Measurements from ENCODE around the gene ARHGAP36.

ARHGAP36 gene, protein sequence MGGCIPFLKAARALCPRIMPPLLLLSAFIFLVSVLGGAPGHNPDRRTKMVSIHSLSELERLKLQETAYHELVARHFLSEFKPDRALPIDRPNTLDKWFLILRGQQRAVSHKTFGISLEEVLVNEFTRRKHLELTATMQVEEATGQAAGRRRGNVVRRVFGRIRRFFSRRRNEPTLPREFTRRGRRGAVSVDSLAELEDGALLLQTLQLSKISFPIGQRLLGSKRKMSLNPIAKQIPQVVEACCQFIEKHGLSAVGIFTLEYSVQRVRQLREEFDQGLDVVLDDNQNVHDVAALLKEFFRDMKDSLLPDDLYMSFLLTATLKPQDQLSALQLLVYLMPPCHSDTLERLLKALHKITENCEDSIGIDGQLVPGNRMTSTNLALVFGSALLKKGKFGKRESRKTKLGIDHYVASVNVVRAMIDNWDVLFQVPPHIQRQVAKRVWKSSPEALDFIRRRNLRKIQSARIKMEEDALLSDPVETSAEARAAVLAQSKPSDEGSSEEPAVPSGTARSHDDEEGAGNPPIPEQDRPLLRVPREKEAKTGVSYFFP

DNA sequence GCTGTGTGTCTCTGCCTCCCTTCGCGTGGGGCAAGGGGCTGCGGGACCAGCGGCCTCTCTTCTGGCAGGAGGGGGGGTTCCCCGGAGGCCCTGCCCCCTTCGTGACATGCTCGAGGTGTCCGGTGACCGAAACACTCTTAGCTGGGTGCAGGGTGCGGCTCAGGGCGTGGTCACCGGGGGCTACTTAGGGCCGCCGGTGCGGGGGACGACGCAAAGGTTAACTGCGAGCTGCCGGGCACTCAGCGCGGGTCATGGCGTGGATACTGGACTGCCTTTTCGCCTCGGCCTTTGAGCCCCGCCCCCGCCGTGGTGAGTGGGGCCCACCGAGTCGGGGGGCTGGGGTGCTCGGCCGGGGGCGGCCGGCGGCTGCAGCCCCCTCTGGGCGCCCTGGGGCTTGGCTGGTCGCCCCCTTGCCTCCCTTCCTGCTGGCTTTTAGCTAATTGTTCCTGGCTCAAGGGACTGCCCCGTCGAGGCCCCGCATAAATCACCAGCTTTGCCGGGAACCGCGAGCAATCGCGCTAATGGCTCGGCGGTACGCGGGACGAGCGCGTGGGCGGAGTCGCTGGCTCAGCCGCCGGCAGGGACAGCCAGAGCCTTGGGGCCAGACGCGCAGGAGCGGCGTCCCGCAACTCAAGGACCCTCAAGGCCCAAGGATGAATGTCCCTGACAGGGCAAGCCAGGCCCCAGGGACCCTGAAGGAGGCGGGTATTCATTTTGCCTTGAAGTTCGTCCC lies at the start of gene ARHGAP36:
TSS of gene ARHGAP36 (plus strand) at position 211 of the 733 bp plus-strand sequence. CDS start 23,320 bp downstream, outside the sequence.
- H3K27me3 Mint-ChIP-seq: peaks cover 5% of the 10 kb centered on the region
- H3K4me3 Mint-ChIP-seq: no peak within 1 kb of the TSS
- no peaks in the 10 kb centered on the region for H3K4me1 Mint-ChIP-seq (ENCODE audit: low read depth)
- H3K9me3 Mint-ChIP-seq (ENCODE audit: low read depth): no peaks in the 10 kb centered on the region
- no peaks in the 10 kb centered on the region for H3K36me3 Mint-ChIP-seq
- H3K27ac Mint-ChIP-seq: no peak within 1 kb of the TSS

DNA sequence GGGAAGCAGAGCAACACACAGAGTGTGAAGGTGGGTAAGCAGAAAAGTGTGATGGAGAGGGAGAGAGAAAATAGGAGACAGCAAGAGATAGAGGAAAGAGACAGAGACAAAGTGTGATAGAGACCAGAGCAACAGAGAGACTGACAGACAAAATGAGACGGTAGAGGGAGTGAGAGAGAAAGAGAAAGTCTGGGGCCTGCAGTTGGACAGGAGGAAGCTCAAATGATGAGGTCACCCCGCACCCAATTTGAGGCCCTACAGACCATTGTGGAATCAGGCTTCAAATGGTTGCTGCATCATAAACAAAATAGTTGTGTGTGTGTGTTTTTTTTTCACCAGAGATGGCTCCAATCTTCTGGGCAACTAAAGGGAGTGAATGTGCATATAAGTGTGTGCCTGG lies 48.0 kb upstream of the ARHGAP36 start:
- H3K4me3 Mint-ChIP-seq: no peak overlapping the region
- no peaks in the 10 kb centered on the region for H3K27me3 Mint-ChIP-seq
- H3K4me1 Mint-ChIP-seq (ENCODE audit: low read depth): no peaks in the 10 kb centered on the region
- H3K27ac Mint-ChIP-seq: no peak overlapping the region
- H3K36me3 Mint-ChIP-seq: no peaks in the 10 kb centered on the region
- no peaks in the 10 kb centered on the region for H3K9me3 Mint-ChIP-seq (ENCODE audit: low read depth)

DNA sequence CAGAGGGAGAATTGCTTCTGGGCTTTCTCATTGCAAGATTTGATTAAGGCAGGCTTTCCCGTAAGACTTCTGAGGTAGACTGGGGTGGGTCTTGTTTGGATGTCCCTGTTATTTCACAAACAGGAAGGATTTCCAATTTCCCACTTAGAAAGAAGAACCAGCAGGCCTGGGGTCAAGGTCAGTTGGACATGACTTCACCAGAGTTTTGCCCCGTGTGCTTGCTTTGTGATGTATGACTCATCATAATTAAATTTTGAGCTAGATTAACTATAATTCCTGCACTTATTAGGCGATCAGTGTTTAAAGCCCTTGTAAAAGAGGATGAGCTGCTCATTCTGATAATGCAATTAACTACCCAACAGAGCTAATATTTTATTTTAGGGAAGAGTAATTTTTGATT lies 32.8 kb upstream of the ARHGAP36 start:
- Mint-ChIP-seq H3K27ac (no peak overlapping the region), H3K4me1 (ENCODE audit: low read depth) (no peaks in the 10 kb centered on the region), H3K4me3 (no peak overlapping the region), H3K27me3 (peaks cover 7% of the 10 kb centered on the region), H3K9me3 (ENCODE audit: low read depth) (peaks cover 5% of the 10 kb centered on the region), H3K36me3 (no peaks in the 10 kb centered on the region)

DNA sequence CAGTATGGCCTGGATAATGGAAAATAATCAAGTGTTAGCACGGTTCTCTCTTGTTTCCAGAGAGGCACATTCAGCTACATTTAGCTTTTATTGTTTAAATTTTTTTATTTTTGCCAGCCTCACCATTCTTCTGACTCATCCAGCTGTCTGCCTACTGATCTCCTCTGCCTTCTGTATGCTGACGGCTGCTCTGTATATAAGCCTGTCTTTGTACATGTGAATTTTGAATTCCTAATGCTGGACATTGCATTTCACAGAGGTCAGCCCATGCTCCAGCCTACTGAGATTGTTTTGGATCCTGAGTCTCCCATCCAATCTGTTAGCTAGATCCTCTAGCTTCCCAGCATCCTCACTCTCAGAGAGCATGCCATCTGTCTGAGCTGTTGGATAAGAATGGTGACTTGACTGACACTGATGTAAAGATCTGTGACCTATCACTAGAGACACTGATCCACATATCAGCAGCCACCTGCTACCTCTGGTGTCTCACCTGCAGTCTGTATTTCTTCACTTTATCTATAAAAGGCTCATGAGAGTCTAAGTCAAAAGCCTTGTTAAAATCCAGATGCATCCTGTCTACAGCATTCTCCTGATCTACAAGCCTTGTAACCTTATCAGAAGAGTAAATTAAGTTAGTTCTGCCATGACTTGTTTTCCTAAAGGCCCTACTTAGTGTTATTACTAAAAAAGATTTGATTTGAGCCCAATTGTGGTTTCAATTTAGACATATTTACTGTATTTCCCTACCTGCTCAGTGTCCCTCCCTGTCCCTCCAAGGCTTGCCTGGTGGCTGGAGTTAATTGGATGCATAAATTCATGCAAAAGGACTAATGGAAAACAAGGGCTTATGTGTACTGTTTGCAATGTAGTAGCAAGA lies 25.6 kb upstream of the ARHGAP36 start:
- no peak overlapping the region for H3K27ac Mint-ChIP-seq
- H3K27me3 Mint-ChIP-seq: peaks cover 1% of the 10 kb centered on the region
- no peaks in the 10 kb centered on the region for H3K9me3 Mint-ChIP-seq (ENCODE audit: low read depth)
- no peaks in the 10 kb centered on the region for H3K36me3 Mint-ChIP-seq
- no peaks in the 10 kb centered on the region for H3K4me1 Mint-ChIP-seq (ENCODE audit: low read depth)
- H3K4me3 Mint-ChIP-seq: no peak overlapping the region

DNA sequence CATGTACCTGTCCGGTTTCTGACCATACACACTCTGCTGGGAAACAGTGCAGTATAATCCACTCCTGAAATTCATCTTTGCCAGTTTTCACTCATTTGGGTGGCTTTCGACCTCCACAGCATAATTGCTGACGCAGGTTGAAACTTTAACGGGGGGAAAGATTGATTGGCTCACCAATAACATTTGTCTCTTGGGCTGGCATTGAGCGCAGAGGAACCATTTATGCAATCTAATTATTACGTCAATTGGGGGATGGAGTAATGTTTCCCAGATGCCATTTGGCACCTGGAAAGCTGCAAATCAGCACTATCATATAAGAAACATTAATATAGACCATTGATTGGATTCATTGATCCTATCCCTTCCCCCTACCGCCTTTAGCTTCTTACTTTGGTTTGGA lies 24.1 kb upstream of the ARHGAP36 start:
- Mint-ChIP-seq H3K36me3 (no peaks in the 10 kb centered on the region), H3K27ac (no peak overlapping the region), H3K4me3 (no peak overlapping the region), H3K9me3 (ENCODE audit: low read depth) (no peaks in the 10 kb centered on the region), H3K27me3 (peaks cover 4% of the 10 kb centered on the region), H3K4me1 (ENCODE audit: low read depth) (no peaks in the 10 kb centered on the region)

DNA sequence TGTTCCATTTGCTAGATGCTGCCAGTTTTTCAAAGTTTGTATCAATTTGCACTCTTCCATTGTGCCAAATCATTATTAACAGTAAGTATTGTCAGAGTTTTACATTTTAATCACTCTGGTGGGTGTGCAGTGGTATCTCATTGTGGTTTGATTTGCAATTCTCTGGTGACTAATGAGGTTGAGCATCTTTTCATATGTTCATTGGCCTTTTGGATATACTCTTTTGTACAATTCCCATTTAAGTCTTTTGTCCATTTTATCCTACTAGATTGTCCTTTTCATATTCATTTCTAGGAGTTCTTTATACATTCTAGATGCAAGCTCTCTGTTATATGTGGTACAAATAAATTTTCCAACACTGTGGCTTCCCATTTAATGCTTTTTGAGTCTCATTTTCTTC lies 17.4 kb upstream of the ARHGAP36 start:
- Mint-ChIP-seq H3K27ac (no peak overlapping the region), H3K4me3 (no peak overlapping the region), H3K36me3 (no peaks in the 10 kb centered on the region), H3K9me3 (ENCODE audit: low read depth) (no peaks in the 10 kb centered on the region), H3K27me3 (peaks cover 4% of the 10 kb centered on the region), H3K4me1 (ENCODE audit: low read depth) (no peaks in the 10 kb centered on the region)

DNA sequence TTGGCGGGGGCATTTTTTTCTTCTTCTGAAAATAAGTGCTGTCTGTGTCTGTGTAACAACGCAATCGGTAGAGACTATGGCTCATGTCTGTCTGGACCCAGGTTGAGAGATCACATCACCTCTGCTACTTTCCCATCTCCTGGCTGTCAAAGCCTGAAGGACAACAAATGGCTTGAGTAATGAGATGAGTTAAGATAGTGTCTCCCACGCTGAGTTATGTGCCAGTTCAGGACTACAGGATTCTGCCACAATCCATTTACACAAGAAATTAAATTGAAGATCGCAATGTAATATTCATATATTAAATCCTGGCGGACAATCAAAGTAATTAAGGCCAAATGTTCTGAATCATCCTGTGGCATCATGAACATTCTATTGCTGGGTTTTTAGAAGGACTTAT lies 16.5 kb upstream of the ARHGAP36 start:
- H3K36me3 Mint-ChIP-seq: no peaks in the 10 kb centered on the region
- no peak overlapping the region for H3K27ac Mint-ChIP-seq
- no peaks in the 10 kb centered on the region for H3K4me1 Mint-ChIP-seq (ENCODE audit: low read depth)
- H3K9me3 Mint-ChIP-seq (ENCODE audit: low read depth): no peaks in the 10 kb centered on the region
- peaks cover 10% of the 10 kb centered on the region for H3K27me3 Mint-ChIP-seq
- no peak overlapping the region for H3K4me3 Mint-ChIP-seq

DNA sequence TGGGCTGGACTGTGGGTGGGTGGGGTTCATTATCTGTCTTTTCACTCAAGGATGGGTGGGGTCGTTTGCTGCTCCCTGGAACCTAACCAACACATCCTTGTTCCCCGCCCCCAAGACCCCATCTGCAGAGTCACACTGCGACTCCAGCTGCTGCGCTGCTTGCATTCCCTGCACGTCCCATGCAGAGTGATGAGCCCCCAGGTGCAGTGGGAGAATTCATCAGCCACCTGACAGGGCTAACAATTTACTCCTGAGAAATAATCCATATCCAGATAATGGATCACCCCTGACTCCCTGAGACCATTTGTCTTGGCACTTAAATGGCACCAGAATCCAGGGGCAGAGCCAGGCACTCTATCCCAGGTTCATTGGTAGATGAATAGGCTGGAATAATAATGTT lies 12.4 kb upstream of the ARHGAP36 start:
- Mint-ChIP-seq H3K36me3 (no peaks in the 10 kb centered on the region), H3K4me3 (no peak overlapping the region), H3K27me3 (peaks cover 7% of the 10 kb centered on the region), H3K4me1 (ENCODE audit: low read depth) (no peaks in the 10 kb centered on the region), H3K9me3 (ENCODE audit: low read depth) (no peaks in the 10 kb centered on the region), H3K27ac (no peak overlapping the region)

DNA sequence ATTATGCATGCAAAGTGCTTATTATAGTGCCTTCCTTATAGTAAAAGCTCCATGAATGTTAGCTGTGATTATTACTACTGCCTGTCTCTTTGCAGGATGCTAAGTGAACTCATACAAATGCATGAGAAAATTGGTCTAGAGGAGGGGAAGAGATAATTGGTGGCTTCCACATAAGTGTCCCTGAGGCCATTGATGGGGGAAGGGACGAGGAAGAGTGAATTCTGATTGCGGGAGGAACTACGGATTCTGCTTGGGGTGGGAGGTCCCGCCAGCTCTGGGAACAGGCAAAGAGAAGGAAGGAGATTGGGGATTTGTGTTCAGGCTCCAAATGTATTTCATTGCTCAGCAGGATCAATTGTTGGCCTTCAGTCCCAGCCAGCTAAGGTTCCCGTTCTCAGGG lies 11.6 kb upstream of the ARHGAP36 start:
- Mint-ChIP-seq H3K9me3 (ENCODE audit: low read depth) (no peaks in the 10 kb centered on the region), H3K4me3 (no peak overlapping the region), H3K36me3 (no peaks in the 10 kb centered on the region), H3K27me3 (peaks cover 7% of the 10 kb centered on the region), H3K4me1 (ENCODE audit: low read depth) (no peaks in the 10 kb centered on the region), H3K27ac (no peak overlapping the region)

DNA sequence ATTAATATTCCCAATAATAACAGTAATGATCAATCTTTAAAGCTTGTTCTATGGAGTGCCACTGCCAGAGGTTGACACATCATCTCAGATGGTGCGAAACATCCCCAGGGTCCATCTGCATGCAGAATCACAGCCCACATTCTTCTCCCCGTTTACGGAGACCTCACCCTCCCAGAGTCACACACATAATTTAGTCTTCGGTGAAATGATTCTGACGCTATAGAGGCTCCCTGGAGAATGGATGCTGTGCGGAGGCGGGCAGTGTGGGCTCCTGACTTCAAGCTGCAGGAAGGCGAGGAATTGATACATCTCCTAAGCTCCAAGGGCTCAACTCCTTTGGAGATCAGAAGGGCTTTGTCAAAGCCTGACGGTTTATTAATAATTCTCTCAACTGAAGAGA lies 11.0 kb upstream of the ARHGAP36 start:
- no peaks in the 10 kb centered on the region for H3K36me3 Mint-ChIP-seq
- H3K27ac Mint-ChIP-seq: no peak overlapping the region
- no peak overlapping the region for H3K4me3 Mint-ChIP-seq
- H3K27me3 Mint-ChIP-seq: peaks cover 7% of the 10 kb centered on the region
- no peaks in the 10 kb centered on the region for H3K4me1 Mint-ChIP-seq (ENCODE audit: low read depth)
- no peaks in the 10 kb centered on the region for H3K9me3 Mint-ChIP-seq (ENCODE audit: low read depth)

DNA sequence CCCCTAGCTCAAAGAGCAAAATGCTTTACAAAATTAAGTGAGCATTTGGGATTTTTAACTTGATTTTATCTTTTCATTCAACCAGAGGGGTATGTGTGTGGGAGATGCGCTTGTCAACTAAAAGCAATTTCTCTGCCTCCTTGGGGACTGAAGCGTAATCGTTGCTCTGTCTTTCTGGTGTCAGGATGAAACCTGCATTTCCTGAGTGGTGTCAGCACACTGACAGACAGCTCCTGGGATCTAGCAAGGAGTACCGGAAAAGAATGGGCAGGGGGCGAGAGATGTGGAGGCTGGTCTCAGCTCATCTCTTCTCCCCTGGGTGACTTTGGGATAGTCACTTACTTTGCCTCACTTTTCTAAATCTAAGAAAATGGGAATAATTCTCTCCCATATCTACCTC lies 5.1 kb upstream of the ARHGAP36 start:
- no peak overlapping the region for H3K27ac Mint-ChIP-seq
- no peaks in the 10 kb centered on the region for H3K4me1 Mint-ChIP-seq (ENCODE audit: low read depth)
- peaks cover 1% of the 10 kb centered on the region for H3K27me3 Mint-ChIP-seq
- H3K36me3 Mint-ChIP-seq: no peaks in the 10 kb centered on the region
- no peaks in the 10 kb centered on the region for H3K9me3 Mint-ChIP-seq (ENCODE audit: low read depth)
- H3K4me3 Mint-ChIP-seq: no peak overlapping the region

DNA sequence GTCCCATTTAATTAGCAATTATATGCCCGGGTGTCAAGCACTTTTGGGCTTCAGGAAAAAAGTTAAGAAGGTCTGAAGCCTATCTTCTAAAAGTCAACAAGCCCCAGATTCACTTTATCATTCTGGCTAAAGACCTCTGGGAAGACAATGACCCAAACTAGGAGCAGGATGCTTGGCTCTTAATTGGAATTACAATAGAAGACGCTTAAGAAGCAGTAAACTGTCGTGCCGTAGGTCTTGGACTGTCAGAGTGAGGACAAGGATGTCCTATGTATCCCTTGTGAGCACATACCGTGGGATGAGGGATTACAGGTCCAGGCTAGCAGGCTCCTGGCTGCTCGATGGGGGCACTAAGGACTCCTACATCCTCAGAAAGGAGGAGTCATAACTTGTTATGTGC lies 3.2 kb upstream of the ARHGAP36 start:
- H3K27me3 Mint-ChIP-seq: peaks cover under 1% of the 10 kb centered on the region
- H3K4me3 Mint-ChIP-seq: no peak overlapping the region
- H3K27ac Mint-ChIP-seq: no peak overlapping the region
- no peaks in the 10 kb centered on the region for H3K9me3 Mint-ChIP-seq (ENCODE audit: low read depth)
- no peaks in the 10 kb centered on the region for H3K4me1 Mint-ChIP-seq (ENCODE audit: low read depth)
- no peaks in the 10 kb centered on the region for H3K36me3 Mint-ChIP-seq

DNA sequence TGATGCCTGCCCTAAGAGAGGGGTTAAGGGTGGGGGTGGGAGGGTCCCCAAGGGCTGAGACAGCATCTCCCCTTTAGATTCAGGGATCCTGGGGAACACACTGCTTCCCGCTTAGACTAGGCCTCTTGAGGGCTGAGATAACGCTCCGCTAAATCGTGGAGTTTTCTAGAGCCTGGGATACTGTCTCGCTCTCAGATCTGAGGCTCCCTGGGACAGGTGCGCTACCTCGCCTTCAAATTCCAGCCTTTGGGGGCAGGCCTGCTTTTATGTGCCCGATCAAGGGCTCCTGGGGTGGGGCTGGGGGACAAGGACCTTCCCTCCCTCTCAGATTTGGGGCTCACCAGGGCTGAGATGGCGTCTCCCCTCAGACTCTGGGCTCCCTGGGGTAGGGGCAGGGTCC lies 440 bp upstream of the ARHGAP36 start:
- Mint-ChIP-seq H3K36me3 (no peaks in the 10 kb centered on the region), H3K27ac (no peak overlapping the region), H3K4me1 (ENCODE audit: low read depth) (no peaks in the 10 kb centered on the region), H3K4me3 (no peak overlapping the region), H3K9me3 (ENCODE audit: low read depth) (no peaks in the 10 kb centered on the region), H3K27me3 (peaks cover 5% of the 10 kb centered on the region)

DNA sequence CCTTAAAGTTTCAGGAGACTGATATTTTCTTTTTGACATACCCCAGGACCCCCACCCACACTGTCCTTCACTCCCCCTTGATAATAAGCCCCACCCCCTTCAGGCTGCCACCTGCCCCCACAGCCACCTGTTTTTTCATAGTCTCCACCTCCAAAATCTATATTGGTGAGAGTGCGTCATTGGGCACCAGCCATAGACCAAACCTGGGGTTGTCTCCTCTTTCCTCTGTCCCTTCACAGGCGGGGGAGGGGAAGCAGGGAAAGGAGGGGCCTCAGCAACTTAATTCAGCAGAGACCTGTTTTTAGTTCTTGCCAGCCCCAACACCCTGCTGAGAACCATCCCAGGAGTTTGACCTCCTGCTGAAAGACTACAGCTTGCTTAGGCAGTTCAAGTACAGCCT lies 1.1 kb downstream of the ARHGAP36 start:
- no peak overlapping the region for H3K27ac Mint-ChIP-seq
- H3K27me3 Mint-ChIP-seq: peaks cover 8% of the 10 kb centered on the region
- no peaks in the 10 kb centered on the region for H3K36me3 Mint-ChIP-seq
- no peaks in the 10 kb centered on the region for H3K9me3 Mint-ChIP-seq (ENCODE audit: low read depth)
- H3K4me1 Mint-ChIP-seq (ENCODE audit: low read depth): no peaks in the 10 kb centered on the region
- no peak overlapping the region for H3K4me3 Mint-ChIP-seq

DNA sequence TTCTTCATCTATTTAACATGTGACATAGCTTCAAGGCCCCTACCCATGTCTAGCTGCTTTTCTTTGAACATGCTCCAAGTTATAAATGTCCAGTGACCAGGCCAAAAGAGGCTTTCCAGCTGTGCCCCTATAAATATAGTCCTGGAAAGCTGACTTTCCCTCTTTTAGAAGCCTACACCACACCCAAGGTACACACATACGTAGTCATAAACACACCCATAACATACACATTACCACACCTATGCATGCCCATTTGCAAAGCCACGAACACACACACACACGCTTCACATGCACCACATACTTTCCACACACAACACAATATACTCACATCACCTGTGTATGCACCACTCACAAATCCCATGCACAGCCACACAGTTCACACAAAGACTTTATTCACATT lies 2.0 kb downstream of the ARHGAP36 start:
- Mint-ChIP-seq H3K27ac (no peak overlapping the region), H3K27me3 (peaks cover 11% of the 10 kb centered on the region), H3K36me3 (no peaks in the 10 kb centered on the region), H3K9me3 (ENCODE audit: low read depth) (no peaks in the 10 kb centered on the region), H3K4me3 (no peak overlapping the region), H3K4me1 (ENCODE audit: low read depth) (no peaks in the 10 kb centered on the region)
